ENCODE results near the gene EP400.
"Not testable (repeated sequence)": the region's sequence is repeated elsewhere in the genome, so short reads cannot be mapped to it uniquely, and the experiment has no call there.

GRCh38 chr12:132080515-132080914 lies 130.8 kb downstream of the EP400 start:
- TF ChIP-seq FOXJ3 (CRISPR knock-in tag; IDR thresholded peaks at IDR 0.05); POLR2A (conservative IDR thresholded peaks at IDR 0.05); SP1 (CRISPR knock-in tag; IDR thresholded peaks at IDR 0.05); ZNF76 (CRISPR knock-in tag; IDR thresholded peaks at IDR 0.05; ENCODE audit: borderline replicate concordance); HOXB6 (CRISPR knock-in tag; IDR thresholded peaks at IDR 0.05; ENCODE audit: borderline replicate concordance); NFE2 (IDR thresholded peaks at IDR 0.05; ENCODE audit: low read depth): not testable (repeated sequence)
